Liver (tissue), 9 donors: ENCODE results near the gene PIGL. TPM values are rescaled to one million over a fixed set of nuclear protein-coding genes. Genes with fewer than 3 reads are reported as not detected.

Experiments used
- DNase-seq: peaks from one replicate; pipeline ENCODE4 v3.0.0-alpha.2; 2017; ENCODE audit warnings: low spot score
- H3K27ac ChIP-seq, 2 donors: one replicate each; pipeline ENCODE4 v1.7.0; 2013; ENCODE audit warnings: inconsistent platforms in 2 of 2, low read length in 2 of 2, control low read depth in 1 of 2, low read depth in 1 of 2, mild to moderate bottlenecking in 1 of 2
- H3K27me3 ChIP-seq, 4 donors: one replicate each; pipeline versions ENCODE4 v1.6.1 to v1.7.0; 2013; ENCODE audit warnings: low read length in 3 of 4, inconsistent platforms in 1 of 4, mild to moderate bottlenecking in 1 of 4, moderate library complexity in 1 of 4; ENCODE audit not compliant: control insufficient read depth in 4 of 4, insufficient read depth in 4 of 4
- H3K36me3 ChIP-seq, 4 donors: one replicate each; pipeline versions ENCODE4 v1.6.1 to v1.7.0; 2013; ENCODE audit warnings: low read length in 3 of 4, mild to moderate bottlenecking in 3 of 4, low read depth in 1 of 4, moderate library complexity in 1 of 4; ENCODE audit not compliant: control insufficient read depth in 4 of 4, insufficient read depth in 3 of 4
- H3K4me1 ChIP-seq, 4 donors: one replicate each; pipeline versions ENCODE4 v1.6.1 to v1.7.0; 2013; ENCODE audit warnings: low read length in 3 of 4, mild to moderate bottlenecking in 3 of 4, moderate library complexity in 1 of 4; ENCODE audit not compliant: control insufficient read depth in 4 of 4, insufficient read depth in 4 of 4
- H3K4me3 ChIP-seq, 3 donors: one replicate each; pipeline versions ENCODE4 v1.6.1 to v1.7.0; 2013; ENCODE audit warnings: low read length in 3 of 3, control low read depth in 1 of 3, low read depth in 1 of 3, mild to moderate bottlenecking in 1 of 3
- H3K9ac ChIP-seq, 2 donors: one replicate each; pipeline ENCODE4 v1.7.0; 2013; ENCODE audit warnings: low read length in 2 of 2, mild to moderate bottlenecking in 2 of 2, moderate library complexity in 2 of 2, control low read depth in 1 of 2, low read depth in 1 of 2
- H3K9me3 ChIP-seq, 4 donors: one replicate each; pipeline versions ENCODE4 v1.6.1 to v1.7.0; 2013; ENCODE audit warnings: low read length in 3 of 4; ENCODE audit not compliant: control insufficient read depth in 4 of 4
- ATF3 ChIP-seq: IDR thresholded peaks from 2 replicates; pipeline ENCODE4 v1.6.1; 2016; ENCODE audit warnings: antibody characterized with exemption
- EGR1 ChIP-seq, 2 donors: IDR thresholded peaks; 2 replicates each; pipeline ENCODE4 v1.6.1; 2016 to 2018; ENCODE audit warnings: antibody characterized with exemption in 2 of 2, low read depth in 2 of 2
- FOXA2 ChIP-seq: IDR thresholded peaks from 2 replicates; pipeline ENCODE4 v1.6.1; 2016; ENCODE audit warnings: antibody characterized with exemption
- GABPA ChIP-seq, 2 donors: IDR thresholded peaks in 1 of 2; conservative IDR thresholded peaks in 1 of 2; 2 replicates each; pipeline ENCODE4 v1.6.1; 2016; ENCODE audit warnings: antibody characterized with exemption in 2 of 2, mild to moderate bottlenecking in 1 of 2, moderate library complexity in 1 of 2
- HNF4G ChIP-seq: IDR thresholded peaks from 2 replicates; pipeline ENCODE4 v1.6.1; 2016; ENCODE audit warnings: antibody characterized with exemption
- NR2F2 ChIP-seq: IDR thresholded peaks from 2 replicates; pipeline ENCODE4 v1.6.1; 2016; ENCODE audit warnings: antibody characterized with exemption
- RAD21 ChIP-seq, 2 donors: IDR thresholded peaks; 2 replicates each; pipeline ENCODE4 v1.6.1; 2016; ENCODE audit warnings: antibody characterized with exemption in 2 of 2, mild to moderate bottlenecking in 2 of 2
- RXRA ChIP-seq, 2 donors: IDR thresholded peaks; 2 replicates each; pipeline ENCODE4 v1.6.1; 2017 to 2018; ENCODE audit warnings: antibody characterized with exemption in 2 of 2, mild to moderate bottlenecking in 1 of 2
- WGBS: extraction: QIAGEN DNeasy Blood & Tissue Kit; methylation state at CpG from one replicate; pipeline ENCODE4 v1.1.7; 2013; 5-methylcytosine and 5-hydroxymethylcytosine counted together
- polyA plus RNA-seq, 2 donors: library from polyadenylated mRNA; stranded (reverse) in 1 of 2; unstranded in 1 of 2; fragments of 200-250 nt in 1 of 2; fragments of >200 nt in 1 of 2; fragmentation: Nextera tagmentation in 1 of 2; extraction: Ambion mirVana in 1 of 2; gene quantifications; one replicate each; pipeline versions ENCODE4 v1.2.1 to v1.2.3, GENCODE V29; 2013 to 2015
- total RNA-seq, 2 donors: library from RNA; depleted of rRNA; stranded (reverse); fragments of >200 nt; gene quantifications; one replicate each; pipeline ENCODE4 v1.2.3, GENCODE V29; 2014
- TF ChIP-seq, protein P1 (sequence below): IDR thresholded peaks from 2 replicates; pipeline ENCODE4 v1.6.1; 2016; ENCODE audit warnings: antibody characterized with exemption
- TF ChIP-seq, protein P2 (sequence below): IDR thresholded peaks from 2 replicates; pipeline ENCODE4 v1.6.1; 2016; ENCODE audit warnings: antibody characterized with exemption, mild to moderate bottlenecking
- donor health status: healthy.
- donor health status: healthy.
- donor health status: healthy.
- donor health status: healthy.
- donor health status: healthy.

PIGL gene
- total and polyA plus RNA-seq, 4 donors, result 6.7 to 34.7 (median 14.7) TPM

- TF ChIP-seq, protein P1, sequence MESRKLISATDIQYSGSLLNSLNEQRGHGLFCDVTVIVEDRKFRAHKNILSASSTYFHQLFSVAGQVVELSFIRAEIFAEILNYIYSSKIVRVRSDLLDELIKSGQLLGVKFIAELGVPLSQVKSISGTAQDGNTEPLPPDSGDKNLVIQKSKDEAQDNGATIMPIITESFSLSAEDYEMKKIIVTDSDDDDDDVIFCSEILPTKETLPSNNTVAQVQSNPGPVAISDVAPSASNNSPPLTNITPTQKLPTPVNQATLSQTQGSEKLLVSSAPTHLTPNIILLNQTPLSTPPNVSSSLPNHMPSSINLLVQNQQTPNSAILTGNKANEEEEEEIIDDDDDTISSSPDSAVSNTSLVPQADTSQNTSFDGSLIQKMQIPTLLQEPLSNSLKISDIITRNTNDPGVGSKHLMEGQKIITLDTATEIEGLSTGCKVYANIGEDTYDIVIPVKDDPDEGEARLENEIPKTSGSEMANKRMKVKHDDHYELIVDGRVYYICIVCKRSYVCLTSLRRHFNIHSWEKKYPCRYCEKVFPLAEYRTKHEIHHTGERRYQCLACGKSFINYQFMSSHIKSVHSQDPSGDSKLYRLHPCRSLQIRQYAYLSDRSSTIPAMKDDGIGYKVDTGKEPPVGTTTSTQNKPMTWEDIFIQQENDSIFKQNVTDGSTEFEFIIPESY, result peak; percentile 18
- TF ChIP-seq GABPA (IDR thresholded peaks at IDR 0.05 in 1 of 2, conservative IDR thresholded peaks at IDR 0.05 in 1 of 2) (no peak), ATF3 (no peak), RXRA (IDR thresholded peaks at IDR 0.05) (peak; percentile 55), EGR1 (IDR thresholded peaks at IDR 0.05; ENCODE audit: low read depth in 2 of 2) (no peak), FOXA2 (no peak), RAD21 (IDR thresholded peaks at IDR 0.05) (peak; percentile 41 to 57)
Measured at GRCh38 chr17:16255481-16255921, 38.5 kb downstream of the PIGL start (continued).

DNA sequence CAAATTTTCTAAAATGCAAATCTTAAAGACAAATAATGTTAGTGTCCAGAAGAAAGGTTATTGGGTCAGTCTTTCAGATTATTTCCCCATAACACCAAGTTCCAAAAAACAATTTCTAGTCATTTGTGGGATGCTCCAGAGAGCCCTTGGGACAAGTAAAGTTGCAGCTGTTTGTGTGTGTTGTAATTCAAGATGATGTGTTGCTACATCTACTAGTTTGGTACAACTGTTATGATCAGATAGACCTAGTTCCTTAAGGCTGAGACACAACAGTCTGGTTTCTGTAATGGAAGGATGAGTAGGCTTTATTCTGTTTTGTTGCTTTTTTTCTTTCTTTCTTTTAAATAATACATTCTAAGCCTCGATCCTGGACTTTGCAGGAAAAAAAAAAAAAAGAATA lies 41.9 kb downstream of the PIGL start:
- Histone ChIP-seq H3K36me3 (no peaks in the 10 kb centered on the region), H3K27me3 (no peaks in the 10 kb centered on the region), H3K9ac (no peak overlapping the region), H3K4me3 (no peak overlapping the region), H3K9me3 (no peaks in the 10 kb centered on the region), H3K27ac (no peak overlapping the region), H3K4me1 (peaks cover 0 to 18% (median 13%) of the 10 kb centered on the region in 4 donors)
- no peak for TF ChIP-seq RXRA (IDR thresholded peaks at IDR 0.05)
- no peak for TF ChIP-seq EGR1 (IDR thresholded peaks at IDR 0.05; ENCODE audit: low read depth in 2 of 2)
- TF ChIP-seq GABPA (IDR thresholded peaks at IDR 0.05 in 1 of 2, conservative IDR thresholded peaks at IDR 0.05 in 1 of 2), result no peak
- WGBS, result 83% methylated on average over 1 of the region's 1 CpG
- no peak for DNase-seq

DNA sequence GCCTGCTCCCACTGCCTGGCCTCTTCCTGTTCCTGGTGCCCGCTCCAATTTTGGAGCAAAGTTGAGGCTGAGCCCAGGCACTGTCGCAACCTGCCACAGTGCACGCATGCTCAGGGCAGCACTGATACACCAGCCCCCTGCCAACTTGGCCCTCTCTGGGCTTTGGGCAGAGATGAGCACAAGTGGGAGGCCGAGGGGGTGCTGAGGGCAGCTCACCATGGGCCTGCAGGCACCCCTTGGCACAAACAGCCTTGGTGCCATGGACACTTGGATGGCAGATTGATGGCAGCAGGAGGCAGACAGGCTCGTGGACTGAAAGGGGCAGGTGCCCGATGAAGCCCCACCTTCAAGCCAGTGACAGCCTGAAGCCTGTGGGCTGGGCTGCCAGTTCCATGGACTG lies 42.9 kb downstream of the PIGL start:
- no peak overlapping the region for H3K4me3 ChIP-seq
- DNase-seq, result no peak
- H3K27ac ChIP-seq, result no peak overlapping the region
- no peaks in the 10 kb centered on the region for H3K36me3 ChIP-seq
- H3K27me3 ChIP-seq, result no peaks in the 10 kb centered on the region
- H3K9me3 ChIP-seq, result no peaks in the 10 kb centered on the region
- H3K4me1 ChIP-seq, result peaks cover 0 to 15% (median 12%) of the 10 kb centered on the region in 4 donors
- no peak overlapping the region for H3K9ac ChIP-seq
- TF ChIP-seq, protein P2, sequence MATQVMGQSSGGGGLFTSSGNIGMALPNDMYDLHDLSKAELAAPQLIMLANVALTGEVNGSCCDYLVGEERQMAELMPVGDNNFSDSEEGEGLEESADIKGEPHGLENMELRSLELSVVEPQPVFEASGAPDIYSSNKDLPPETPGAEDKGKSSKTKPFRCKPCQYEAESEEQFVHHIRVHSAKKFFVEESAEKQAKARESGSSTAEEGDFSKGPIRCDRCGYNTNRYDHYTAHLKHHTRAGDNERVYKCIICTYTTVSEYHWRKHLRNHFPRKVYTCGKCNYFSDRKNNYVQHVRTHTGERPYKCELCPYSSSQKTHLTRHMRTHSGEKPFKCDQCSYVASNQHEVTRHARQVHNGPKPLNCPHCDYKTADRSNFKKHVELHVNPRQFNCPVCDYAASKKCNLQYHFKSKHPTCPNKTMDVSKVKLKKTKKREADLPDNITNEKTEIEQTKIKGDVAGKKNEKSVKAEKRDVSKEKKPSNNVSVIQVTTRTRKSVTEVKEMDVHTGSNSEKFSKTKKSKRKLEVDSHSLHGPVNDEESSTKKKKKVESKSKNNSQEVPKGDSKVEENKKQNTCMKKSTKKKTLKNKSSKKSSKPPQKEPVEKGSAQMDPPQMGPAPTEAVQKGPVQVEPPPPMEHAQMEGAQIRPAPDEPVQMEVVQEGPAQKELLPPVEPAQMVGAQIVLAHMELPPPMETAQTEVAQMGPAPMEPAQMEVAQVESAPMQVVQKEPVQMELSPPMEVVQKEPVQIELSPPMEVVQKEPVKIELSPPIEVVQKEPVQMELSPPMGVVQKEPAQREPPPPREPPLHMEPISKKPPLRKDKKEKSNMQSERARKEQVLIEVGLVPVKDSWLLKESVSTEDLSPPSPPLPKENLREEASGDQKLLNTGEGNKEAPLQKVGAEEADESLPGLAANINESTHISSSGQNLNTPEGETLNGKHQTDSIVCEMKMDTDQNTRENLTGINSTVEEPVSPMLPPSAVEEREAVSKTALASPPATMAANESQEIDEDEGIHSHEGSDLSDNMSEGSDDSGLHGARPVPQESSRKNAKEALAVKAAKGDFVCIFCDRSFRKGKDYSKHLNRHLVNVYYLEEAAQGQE, result no peak
- TF ChIP-seq, protein P1, result no peak
- TF ChIP-seq HNF4G (no peak), NR2F2 (no peak)
- 94% methylated on average over 6 of the region's 6 CpGs for WGBS
